T-helper 1 cell treated with Interleukin-12 subunit alpha and Interleukin-12 subunit beta and Interleukin-4 antibody, amounts not matched to agents 30 μg/mL and 1 μg/mL, for 36 hours (primary cell): ENCODE results near the gene DLG2.

ENCODE experiments used
- H3K27ac Mint-ChIP-seq: one replicate; pipeline ENCODE4 v1.8.0; 2021; ENCODE audit warnings: mild to moderate bottlenecking, mixed read lengths
- H3K27me3 Mint-ChIP-seq: one replicate; pipeline ENCODE4 v1.8.0; 2021; ENCODE audit warnings: low read depth, mixed read lengths
- H3K36me3 Mint-ChIP-seq: one replicate; pipeline ENCODE4 v1.8.0; 2021; ENCODE audit warnings: low read depth, mixed read lengths
- H3K4me1 Mint-ChIP-seq: one replicate; pipeline ENCODE4 v1.8.0; 2021; ENCODE audit warnings: low read depth, mixed read lengths
- H3K4me3 Mint-ChIP-seq: one replicate; pipeline ENCODE4 v1.8.0; 2021; ENCODE audit warnings: mild to moderate bottlenecking, moderate library complexity, mixed read lengths
- H3K9me3 Mint-ChIP-seq: one replicate; pipeline ENCODE4 v1.8.0; 2021; ENCODE audit warnings: mixed read lengths

The DLG2 gene

DNA sequence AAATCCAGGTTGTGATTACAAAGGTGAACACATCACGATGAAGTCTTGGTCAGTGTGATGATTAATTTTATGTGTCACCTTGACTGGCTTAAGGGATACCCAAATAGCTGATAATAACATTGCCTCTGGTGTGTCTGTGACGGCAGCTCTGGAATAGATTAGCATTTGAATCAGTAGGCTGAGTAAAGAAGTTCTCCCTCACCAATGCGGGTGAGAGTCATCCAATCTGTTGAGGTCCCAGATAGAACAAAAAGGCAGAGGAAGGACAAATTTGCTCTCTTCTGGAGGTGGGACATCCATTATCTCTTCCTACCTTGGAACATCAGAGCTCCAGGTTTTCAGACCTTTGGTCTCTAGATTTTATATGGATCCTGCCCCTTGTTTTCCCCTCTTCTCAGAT lies 1484.7 kb downstream of the DLG2 start:
- no peaks in the 10 kb centered on the region for H3K36me3 Mint-ChIP-seq
- H3K4me1 Mint-ChIP-seq, result no peaks in the 10 kb centered on the region
- peaks cover 5% of the 10 kb centered on the region for H3K9me3 Mint-ChIP-seq
- no peaks in the 10 kb centered on the region for H3K27me3 Mint-ChIP-seq
- no peak overlapping the region for H3K4me3 Mint-ChIP-seq
- no peak overlapping the region for H3K27ac Mint-ChIP-seq

GRCh38 chr11:84140386-84141169 lies 1486.6 kb downstream of the DLG2 start:
- no peak overlapping the region for H3K27ac Mint-ChIP-seq
- no peak overlapping the region for H3K4me3 Mint-ChIP-seq
- H3K4me1 Mint-ChIP-seq, result no peaks in the 10 kb centered on the region
- no peaks in the 10 kb centered on the region for H3K36me3 Mint-ChIP-seq
- no peaks in the 10 kb centered on the region for H3K27me3 Mint-ChIP-seq
- peaks cover 5% of the 10 kb centered on the region for H3K9me3 Mint-ChIP-seq

DNA sequence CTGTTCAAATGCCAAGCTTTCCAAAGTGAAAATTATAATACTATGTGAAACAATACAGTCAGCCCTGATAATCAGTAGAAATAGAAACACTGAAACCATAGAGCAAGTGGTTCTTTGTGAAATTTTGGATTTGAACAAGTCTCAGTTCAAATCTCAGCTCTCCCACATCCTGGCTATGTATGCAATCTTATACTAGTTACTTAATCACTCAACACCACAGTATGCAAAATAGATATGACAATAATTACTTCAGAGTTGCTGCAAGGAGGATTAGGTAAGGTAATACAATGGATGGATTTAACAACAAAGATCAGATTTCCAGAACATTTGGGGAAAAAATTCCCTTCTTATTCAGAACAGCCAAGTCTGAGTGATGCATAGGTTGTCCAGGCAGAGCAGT lies 1489.2 kb downstream of the DLG2 start:
- Mint-ChIP-seq H3K9me3 (peaks cover 5% of the 10 kb centered on the region), H3K4me1 (no peaks in the 10 kb centered on the region), H3K27me3 (no peaks in the 10 kb centered on the region), H3K4me3 (no peak overlapping the region), H3K27ac (no peak overlapping the region), H3K36me3 (no peaks in the 10 kb centered on the region)

- Mint-ChIP-seq H3K27me3 (no peaks in the 10 kb centered on the region), H3K4me1 (no peaks in the 10 kb centered on the region), H3K27ac (no peak overlapping the region), H3K9me3 (peaks cover 5% of the 10 kb centered on the region), H3K4me3 (no peak overlapping the region), H3K36me3 (no peaks in the 10 kb centered on the region)
Measured at GRCh38 chr11:84137505-84137904, 1489.6 kb downstream of the DLG2 start.

GRCh38 chr11:84136926-84137325 lies 1490.2 kb downstream of the DLG2 start:
- H3K9me3 Mint-ChIP-seq, result peaks cover 5% of the 10 kb centered on the region
- H3K27ac Mint-ChIP-seq, result no peak overlapping the region
- no peaks in the 10 kb centered on the region for H3K36me3 Mint-ChIP-seq
- H3K4me3 Mint-ChIP-seq, result no peak overlapping the region
- no peaks in the 10 kb centered on the region for H3K4me1 Mint-ChIP-seq
- H3K27me3 Mint-ChIP-seq, result no peaks in the 10 kb centered on the region

DNA sequence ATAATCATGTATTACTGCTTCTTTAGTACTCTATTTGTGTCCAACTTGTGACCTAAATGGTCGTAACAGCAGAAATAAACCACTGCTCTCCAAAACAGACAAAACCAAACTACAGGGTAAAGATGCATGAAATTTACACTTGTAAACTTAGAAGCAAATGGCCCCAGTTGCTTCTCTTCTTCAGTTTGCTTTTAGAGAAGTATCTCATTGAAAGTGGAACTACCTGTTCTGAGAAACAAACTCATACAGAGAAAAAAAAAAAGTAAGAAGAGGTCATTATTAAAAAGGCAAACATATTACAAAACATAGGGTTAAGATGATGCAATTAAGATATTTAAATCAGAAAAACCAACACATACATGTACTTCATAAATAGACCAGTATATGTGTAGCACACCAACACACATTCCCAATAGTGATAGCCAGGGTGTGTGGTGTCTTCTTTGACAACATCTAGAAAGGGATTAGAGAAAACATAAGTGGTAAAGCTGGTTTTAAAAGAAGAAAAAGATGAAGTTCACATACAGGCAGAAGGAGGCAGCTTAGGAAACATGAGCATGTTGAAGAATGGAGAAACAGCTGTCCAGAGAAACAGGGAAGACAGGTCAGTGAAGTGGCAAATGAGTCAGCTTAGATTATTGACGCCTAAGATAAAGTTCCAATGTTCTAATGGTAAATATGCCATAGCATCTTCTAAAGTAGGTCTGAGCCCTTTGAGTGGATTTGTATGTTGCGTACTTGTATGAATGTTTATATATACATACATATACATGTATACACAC lies 1496.3 kb downstream of the DLG2 start:
- H3K4me1 Mint-ChIP-seq, result no peaks in the 10 kb centered on the region

GRCh38 chr11:84129961-84130576 lies 1497.1 kb downstream of the DLG2 start:
- Mint-ChIP-seq H3K4me3 (no peak overlapping the region), H3K36me3 (no peaks in the 10 kb centered on the region), H3K27me3 (no peaks in the 10 kb centered on the region), H3K27ac (no peak overlapping the region), H3K4me1 (no peaks in the 10 kb centered on the region), H3K9me3 (no peaks in the 10 kb centered on the region)

More for the DNA sequence above, 1496.3 kb downstream of the DLG2 start:
- Mint-ChIP-seq H3K4me3 (no peak overlapping the region), H3K36me3 (no peaks in the 10 kb centered on the region), H3K27ac (no peak overlapping the region), H3K9me3 (no peaks in the 10 kb centered on the region), H3K27me3 (no peaks in the 10 kb centered on the region)

GRCh38 chr11:84128840-84129239 lies 1498.3 kb downstream of the DLG2 start:
- Mint-ChIP-seq H3K9me3 (peaks cover 3% of the 10 kb centered on the region), H3K4me1 (no peaks in the 10 kb centered on the region), H3K27ac (no peak overlapping the region), H3K27me3 (no peaks in the 10 kb centered on the region), H3K36me3 (no peaks in the 10 kb centered on the region), H3K4me3 (no peak overlapping the region)

- H3K9me3 Mint-ChIP-seq, result peaks cover 12% of the 10 kb centered on the region
- H3K4me3 Mint-ChIP-seq, result no peak overlapping the region
- no peaks in the 10 kb centered on the region for H3K27me3 Mint-ChIP-seq
- no peak overlapping the region for H3K27ac Mint-ChIP-seq
- H3K4me1 Mint-ChIP-seq, result no peaks in the 10 kb centered on the region
- no peaks in the 10 kb centered on the region for H3K36me3 Mint-ChIP-seq
Measured at GRCh38 chr11:84117394-84117793, 1509.8 kb downstream of the DLG2 start.

DNA sequence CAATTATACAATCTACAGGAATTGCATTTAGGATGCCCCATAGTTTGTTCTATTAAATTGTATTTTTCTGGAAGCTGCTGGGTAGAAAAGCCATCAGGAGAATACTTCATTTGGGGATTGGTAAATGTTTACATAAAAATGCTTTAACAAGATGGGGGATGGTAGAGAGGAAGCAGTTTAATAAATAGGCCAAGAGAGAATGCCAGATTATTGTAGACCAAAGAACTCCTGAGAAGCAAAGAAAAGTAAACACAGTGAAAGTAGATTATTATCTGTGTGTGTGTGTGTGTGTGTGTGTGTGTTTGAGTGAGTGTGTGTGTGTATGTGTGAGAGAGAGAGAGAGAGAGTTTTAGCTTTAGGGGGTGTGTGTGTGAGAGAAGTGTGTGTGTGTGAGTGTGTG lies 1520.6 kb downstream of the DLG2 start:
- Mint-ChIP-seq H3K27me3 (no peaks in the 10 kb centered on the region), H3K4me3 (no peak overlapping the region), H3K4me1 (no peaks in the 10 kb centered on the region), H3K36me3 (no peaks in the 10 kb centered on the region), H3K27ac (no peak overlapping the region), H3K9me3 (peaks cover 8% of the 10 kb centered on the region)

GRCh38 chr11:84105148-84105547 lies 1522.0 kb downstream of the DLG2 start:
- H3K4me1 Mint-ChIP-seq, result no peaks in the 10 kb centered on the region
- H3K27me3 Mint-ChIP-seq, result no peaks in the 10 kb centered on the region
- H3K27ac Mint-ChIP-seq, result no peak overlapping the region
- peaks cover 8% of the 10 kb centered on the region for H3K9me3 Mint-ChIP-seq
- H3K36me3 Mint-ChIP-seq, result no peaks in the 10 kb centered on the region
- no peak overlapping the region for H3K4me3 Mint-ChIP-seq

- H3K27ac Mint-ChIP-seq, result no peak overlapping the region
- no peaks in the 10 kb centered on the region for H3K27me3 Mint-ChIP-seq
- H3K4me3 Mint-ChIP-seq, result no peak overlapping the region
- H3K4me1 Mint-ChIP-seq, result no peaks in the 10 kb centered on the region
- peaks cover 8% of the 10 kb centered on the region for H3K9me3 Mint-ChIP-seq
- H3K36me3 Mint-ChIP-seq, result no peaks in the 10 kb centered on the region
Measured at GRCh38 chr11:84103096-84103495, 1524.0 kb downstream of the DLG2 start.

DNA sequence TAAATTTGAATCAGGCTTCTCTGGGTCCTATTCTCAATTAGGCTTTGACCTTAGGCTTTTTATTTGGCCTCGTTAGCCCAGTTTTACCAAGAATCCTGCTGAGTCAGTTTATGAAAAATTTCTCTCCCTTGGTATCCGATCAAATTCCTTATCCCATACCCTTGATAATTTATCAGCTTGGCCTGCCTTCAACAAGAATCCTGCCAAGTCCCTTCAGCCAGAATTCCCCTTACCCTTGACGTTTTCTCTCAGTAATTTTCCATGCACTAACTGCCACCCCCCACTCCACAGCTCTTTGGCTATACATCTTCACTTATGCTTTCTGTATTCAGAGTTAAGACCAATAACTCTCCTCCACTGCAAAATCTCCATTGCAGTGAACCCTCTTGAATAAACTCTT lies 1530.0 kb downstream of the DLG2 start:
- Mint-ChIP-seq H3K9me3 (peaks cover 3% of the 10 kb centered on the region), H3K4me3 (no peak overlapping the region), H3K4me1 (no peaks in the 10 kb centered on the region), H3K27me3 (no peaks in the 10 kb centered on the region), H3K36me3 (no peaks in the 10 kb centered on the region), H3K27ac (no peak overlapping the region)

DNA sequence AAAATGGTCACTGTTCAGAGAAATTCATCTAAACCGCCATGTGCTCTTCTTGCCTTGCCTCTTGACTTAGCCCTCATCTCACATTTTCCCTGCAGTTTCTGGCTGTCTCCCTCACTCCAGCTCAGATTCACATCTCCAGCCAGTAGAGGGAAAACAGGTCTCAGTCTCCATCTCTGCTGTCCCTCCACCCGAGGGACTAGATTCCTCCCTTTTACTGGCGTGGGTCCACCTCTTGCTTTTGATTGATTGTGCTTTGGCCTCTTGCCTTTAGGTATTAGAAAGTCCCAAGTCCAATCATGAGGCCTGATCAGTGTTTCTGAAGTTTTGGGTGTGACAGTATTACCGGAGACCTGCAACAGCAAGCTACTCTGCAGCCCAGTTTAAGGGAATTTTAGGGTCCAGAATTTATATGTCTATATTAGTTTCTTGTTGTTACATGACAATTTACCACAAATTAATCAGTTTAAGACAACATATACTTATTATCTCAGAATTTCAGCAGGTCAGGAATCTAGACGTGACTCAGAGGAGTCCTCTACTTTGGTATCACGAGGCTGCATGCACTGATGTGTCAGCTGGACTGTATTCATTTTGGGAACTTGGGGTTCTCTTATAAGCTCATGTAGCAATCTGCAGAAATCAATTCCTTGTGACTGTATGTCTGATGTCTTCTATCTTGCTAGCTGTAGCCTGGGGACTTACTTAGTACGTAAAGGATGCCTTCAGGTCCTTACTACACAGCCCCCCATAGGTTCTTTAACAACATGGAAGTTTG lies 1535.7 kb downstream of the DLG2 start:
- no peaks in the 10 kb centered on the region for H3K27me3 Mint-ChIP-seq
- no peak overlapping the region for H3K27ac Mint-ChIP-seq
- no peaks in the 10 kb centered on the region for H3K36me3 Mint-ChIP-seq
- no peak overlapping the region for H3K4me3 Mint-ChIP-seq
- H3K4me1 Mint-ChIP-seq, result no peaks in the 10 kb centered on the region
- peaks cover 8% of the 10 kb centered on the region for H3K9me3 Mint-ChIP-seq
